IMR-90 (cell line): ENCODE results near the gene TOB2.

ENCODE experiments used
- CEBPB ChIP-seq: IDR thresholded peaks from 2 replicates; pipeline ENCODE4 v1.6.1; 2012; ENCODE audit warnings: low read depth, low read length, improper control_type of control experiment
- CTCF ChIP-seq: conservative IDR thresholded peaks from 2 replicates; pipeline ENCODE4 v1.5.1; 2012; ENCODE audit warnings: mild to moderate bottlenecking, low read depth, low read length, improper control_type of control experiment
- ELK1 ChIP-seq: fragments of 150-350 bp; IDR thresholded peaks from 2 replicates; pipeline ENCODE4 v1.6.1; 2016; ENCODE audit warnings: low read depth, mild to moderate bottlenecking, low read length, moderate library complexity, borderline replicate concordance
- FOS ChIP-seq: fragments of 150-350 bp; IDR thresholded peaks from 2 replicates; pipeline ENCODE4 v1.6.1; 2016; ENCODE audit warnings: low read depth, low read length
- MAZ ChIP-seq: IDR thresholded peaks from 2 replicates; pipeline ENCODE4 v1.6.1; 2012; ENCODE audit warnings: low read depth, mild to moderate bottlenecking, low read length, improper control_type of control experiment, moderate library complexity, borderline replicate concordance
- NFE2L2 ChIP-seq: fragments of 150-350 bp; IDR thresholded peaks from 2 replicates; pipeline ENCODE4 v1.6.1; 2016; ENCODE audit warnings: low read depth, mild to moderate bottlenecking, low read length
- POLR2A ChIP-seq: IDR thresholded peaks from 2 replicates; pipeline ENCODE4 v1.6.1; 2012; ENCODE audit warnings: mild to moderate bottlenecking, low read depth, low read length
- RAD21 ChIP-seq: IDR thresholded peaks from 2 replicates; pipeline ENCODE4 v1.6.1; 2012; ENCODE audit warnings: low read length, improper control_type of control experiment
- RCOR1 ChIP-seq: IDR thresholded peaks from 2 replicates; pipeline ENCODE4 v1.6.1; 2012; ENCODE audit warnings: mild to moderate bottlenecking, low read length, improper control_type of control experiment; ENCODE audit not compliant: insufficient replicate concordance
- RFX5 ChIP-seq: IDR thresholded peaks from 2 replicates; pipeline ENCODE4 v1.8.0; 2012; ENCODE audit warnings: low read depth, mild to moderate bottlenecking, low read length, moderate library complexity
- SMC3 ChIP-seq: fragments of 150-350 bp; IDR thresholded peaks from 2 replicates; pipeline ENCODE4 v1.6.1; 2016; ENCODE audit warnings: low read depth, mild to moderate bottlenecking, antibody characterized with exemption, low read length, moderate library complexity
- USF2 ChIP-seq: fragments of 150-350 bp; IDR thresholded peaks from 2 replicates; pipeline ENCODE4 v1.6.1; 2017; ENCODE audit warnings: mild to moderate bottlenecking, antibody characterized with exemption, low read length, low read depth

GRCh38 chr22:41436322-41437113 lies 10.1 kb downstream of the TOB2 start:
- TF ChIP-seq CTCF (no peak), POLR2A (no peak), NFE2L2 (no peak), USF2 (no peak), CEBPB (no peak), RCOR1 (no peak), RAD21 (no peak), FOS (no peak), RFX5 (no peak), ELK1 (no peak), SMC3 (no peak), MAZ (no peak)
